GM11168 (cell line): ENCODE data around the gene C12orf57.
"Not testable (repeated sequence)": the region's sequence is repeated elsewhere in the genome, so short reads cannot be mapped to it uniquely, and the experiment has no call there.

Experiments used
- in situ Hi-C: fragments of 300-500 bp; cut with MboI; formaldehyde crosslinking; loops from one replicate; pipeline ENCODE4 v1.12.0; 2022; ENCODE audit warnings: low sequenced_read_pairs; ENCODE audit not compliant: unreplicated experiment

The C12orf57 gene, protein sequence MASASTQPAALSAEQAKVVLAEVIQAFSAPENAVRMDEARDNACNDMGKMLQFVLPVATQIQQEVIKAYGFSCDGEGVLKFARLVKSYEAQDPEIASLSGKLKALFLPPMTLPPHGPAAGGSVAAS

DNA sequence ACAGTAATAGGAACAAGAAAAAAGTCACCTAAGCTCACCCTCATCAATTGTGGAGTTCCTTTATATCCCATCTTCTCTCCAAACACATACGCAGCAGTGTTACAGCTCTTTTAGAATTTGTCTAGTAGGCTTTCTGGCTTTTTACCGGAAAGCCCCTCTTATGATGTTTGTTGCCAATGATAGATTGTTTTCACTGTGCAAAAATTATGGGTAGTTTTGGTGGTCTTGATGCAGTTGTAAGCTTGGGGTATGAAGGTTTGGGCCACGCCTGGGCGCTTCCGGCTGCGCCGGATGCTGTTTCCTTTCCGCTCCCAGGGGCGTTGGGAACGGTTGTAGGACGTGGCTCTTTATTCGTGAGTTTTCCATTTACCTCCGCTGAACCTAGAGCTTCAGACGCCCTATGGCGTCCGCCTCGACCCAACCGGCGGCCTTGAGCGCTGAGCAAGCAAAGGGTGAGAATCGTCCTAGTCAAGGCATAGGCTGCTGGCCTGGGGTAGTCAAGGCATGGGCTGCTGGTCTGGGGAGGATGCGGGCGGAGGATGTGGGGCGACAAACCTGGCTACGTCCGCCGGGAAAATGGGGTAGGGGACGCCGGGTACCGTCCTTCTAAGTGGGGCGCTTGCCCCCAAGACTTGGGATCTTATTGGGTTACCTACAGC is at the start of gene C12orf57, which contains the start of gene RNU7-1:
C12orf57 (plus strand) TSS at position 301 of the 659 bp plus-strand sequence; CDS start at position 401, 100 bp downstream.
RNU7-1 (plus strand) TSS at position 95 of the 659 bp plus-strand sequence.
- in situ Hi-C loops, result no loop called here

- in situ Hi-C loops, result no loop called here
These were observed 49.5 kb upstream of the C12orf57 start for GRCh38 chr12:6894321-6894720.

DNA sequence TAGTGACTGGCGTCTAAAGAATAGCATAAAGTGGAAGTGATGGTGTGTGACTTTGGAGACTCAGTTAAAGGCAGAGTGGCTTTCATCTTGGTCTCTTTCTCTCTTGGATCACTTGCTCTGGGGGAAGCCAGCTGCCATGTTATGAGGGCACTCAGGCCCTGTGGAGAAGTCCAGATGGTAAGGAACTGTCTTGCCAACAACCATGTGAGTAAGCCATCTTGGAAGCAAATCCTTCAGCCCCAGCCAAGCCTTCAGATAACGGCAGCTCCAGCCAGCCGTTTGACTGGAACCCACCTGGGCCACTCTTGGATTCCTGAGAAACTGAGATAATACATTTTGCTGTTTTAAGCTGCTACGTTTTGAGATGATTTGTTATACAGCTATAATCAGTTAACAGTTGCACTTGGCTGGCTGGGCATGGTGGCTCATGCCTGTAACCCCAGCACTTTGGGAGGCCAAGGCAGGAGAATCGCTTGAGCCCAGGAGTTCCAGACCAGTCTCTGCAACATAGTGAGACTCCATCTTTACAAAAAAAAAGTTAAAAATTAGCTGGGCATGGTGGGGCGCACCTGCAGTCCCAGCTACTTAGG is 46.9 kb upstream of the C12orf57 start:
- in situ Hi-C loops, result no loop called here

DNA sequence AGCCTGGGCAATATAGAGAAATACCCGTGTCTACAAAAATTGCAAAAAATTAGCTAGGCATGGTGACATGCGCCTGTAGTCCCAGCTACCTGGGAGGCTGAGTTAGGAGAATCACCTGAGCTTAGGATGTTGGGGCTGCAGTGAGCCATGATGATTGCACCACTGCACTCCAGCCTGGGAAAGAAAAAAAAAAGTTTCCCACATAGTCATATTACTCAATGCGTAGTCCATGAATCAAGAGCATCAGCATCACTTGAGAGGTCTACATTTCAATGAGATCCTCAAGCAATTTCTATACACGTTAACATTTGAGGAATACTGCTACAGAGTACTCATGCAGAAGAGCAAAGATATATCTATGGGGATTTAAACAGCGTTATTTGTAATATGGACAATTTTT is 44.4 kb upstream of the C12orf57 start:
- in situ Hi-C loops, result no loop called here

GRCh38 chr12:6899837-6900519 is 43.8 kb upstream of the C12orf57 start:
- in situ Hi-C loops, result no loop called here

GRCh38 chr12:6902448-6902847 is 41.4 kb upstream of the C12orf57 start:
- in situ Hi-C loops, result no loop called here

DNA sequence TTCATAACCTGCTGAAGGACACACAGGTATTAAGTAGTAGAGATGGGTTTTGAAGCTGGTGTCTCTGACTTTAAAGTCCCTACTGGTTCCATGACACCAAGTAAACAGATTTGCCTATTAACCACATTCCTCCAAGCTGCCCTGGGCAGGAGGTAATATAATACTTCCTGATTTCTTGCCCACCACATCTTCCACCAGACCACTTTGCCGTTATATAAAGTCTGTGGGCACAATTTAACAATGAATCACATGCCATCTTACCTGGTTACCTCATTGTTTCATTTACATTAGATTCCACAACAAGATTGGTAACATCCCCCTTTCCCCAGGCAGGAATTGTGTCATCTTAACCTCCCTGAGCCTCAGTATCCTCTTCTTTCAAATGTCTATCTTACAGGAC is 40.1 kb upstream of the C12orf57 start:
- in situ Hi-C loops, result no loop called here

GRCh38 chr12:6904280-6905276 is 39.2 kb upstream of the C12orf57 start, which contains the start of gene LRRC23:
LRRC23 (plus strand) TSS chr12:6904822; CDS start chr12:6905634, 812 bp downstream.
- in situ Hi-C loops, result no loop called here

GRCh38 chr12:6905414-6906040 is 38.3 kb upstream of the C12orf57 start:
- in situ Hi-C loops, result no loop called here

DNA sequence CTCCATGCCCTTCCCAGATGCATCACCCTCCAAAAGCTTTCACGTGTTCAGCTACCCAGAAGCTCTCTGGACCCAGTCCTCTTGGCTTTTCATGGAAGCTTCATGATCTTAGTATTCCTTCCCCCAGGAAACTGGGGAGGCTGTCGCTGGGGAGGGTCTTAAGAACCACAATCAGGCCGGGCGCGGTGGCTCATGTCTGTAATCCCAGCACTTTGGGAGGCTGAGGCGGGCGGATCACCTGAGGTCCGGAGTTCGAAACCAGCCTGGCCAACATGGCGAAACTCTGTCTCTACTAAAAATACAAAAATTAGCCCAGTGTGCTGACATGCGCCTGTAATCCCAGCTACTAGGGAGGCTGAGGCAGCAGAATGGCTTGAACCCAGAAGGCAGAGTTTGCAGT is 35.7 kb upstream of the C12orf57 start:
- in situ Hi-C loops, result not testable (repeated sequence)

DNA sequence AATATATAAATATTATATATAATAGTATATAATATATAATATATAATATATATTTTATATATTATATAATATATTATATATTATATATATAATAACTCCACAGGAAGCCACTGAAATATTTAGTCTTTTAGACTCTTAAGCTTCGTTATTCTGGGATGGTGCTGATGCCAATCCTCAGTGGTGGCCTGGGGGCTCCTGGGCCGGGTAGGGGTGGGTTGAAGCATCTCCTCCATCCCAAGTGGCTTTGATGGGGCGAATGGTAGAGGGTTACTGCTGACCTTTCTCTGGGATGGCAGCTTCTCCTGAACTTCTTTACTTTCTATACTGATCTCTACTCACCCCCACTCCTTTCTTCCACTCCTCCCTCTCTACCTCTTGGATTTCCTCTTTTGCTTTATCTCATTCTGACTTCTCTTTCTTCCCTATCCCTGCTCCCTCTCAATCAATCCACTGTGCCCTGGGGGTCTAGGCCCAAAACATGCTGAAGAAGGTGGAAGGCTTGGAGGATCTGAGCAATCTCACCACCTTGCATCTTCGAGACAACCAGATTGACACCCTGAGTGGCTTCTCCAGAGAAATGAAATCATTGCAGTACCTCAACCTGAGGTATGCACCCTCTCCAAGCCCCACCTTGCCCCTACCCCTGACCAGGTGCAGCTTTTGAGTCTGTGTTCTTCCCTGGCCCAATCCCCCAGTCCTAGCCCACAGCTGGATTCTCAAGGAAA is 34.2 kb upstream of the C12orf57 start:
- in situ Hi-C loops, result no loop called here

- in situ Hi-C loops, result no loop called here
These were observed 31.5 kb upstream of the C12orf57 start for GRCh38 chr12:6912164-6912935.

GRCh38 chr12:6914246-6914946 is 29.4 kb upstream of the C12orf57 start, which contains the start of gene ENO2:
ENO2 (plus strand) TSS chr12:6914580; CDS start chr12:6915833, 1,253 bp downstream.
- in situ Hi-C loops, result no loop called here

DNA sequence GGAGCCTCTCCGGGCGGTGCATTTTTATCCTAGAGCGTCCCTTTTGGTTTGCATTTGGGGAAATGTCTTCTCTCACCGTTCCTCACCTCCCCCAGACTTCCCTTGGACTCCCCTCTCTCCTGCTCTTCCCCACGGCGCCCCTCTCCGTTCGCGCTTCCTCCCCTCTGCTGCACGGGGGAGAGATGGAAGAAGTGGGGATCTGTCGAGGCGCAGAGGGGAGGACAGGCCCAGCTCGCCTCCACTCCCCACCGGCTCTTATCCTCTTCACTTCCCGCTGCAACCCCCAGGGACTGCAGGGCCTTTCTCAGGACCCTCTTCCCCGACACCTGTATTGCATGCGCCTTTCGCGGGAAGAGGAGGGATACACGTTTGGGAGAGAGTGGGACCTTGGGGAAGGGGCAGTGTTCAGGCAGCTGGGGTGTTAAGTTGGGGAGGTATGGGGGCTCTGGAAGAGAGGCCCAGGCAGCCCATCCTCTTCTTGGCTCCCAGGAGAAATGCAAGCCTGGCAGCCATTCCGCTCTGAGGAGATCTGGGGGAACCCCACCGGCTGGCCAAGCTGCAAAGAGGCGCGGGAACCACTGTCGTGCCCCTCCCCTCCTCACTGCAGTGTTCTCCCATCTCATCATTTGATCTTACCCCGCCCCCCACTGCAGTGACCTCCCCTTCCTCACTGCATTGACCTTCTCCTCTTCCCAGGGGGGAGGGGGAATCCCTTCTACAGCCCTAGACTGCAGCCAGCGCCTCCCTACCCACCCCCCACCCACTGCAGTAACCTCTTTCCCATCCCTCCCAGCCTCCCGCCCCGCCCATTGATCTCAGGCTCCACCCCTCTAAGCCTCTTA is 28.7 kb upstream of the C12orf57 start:
- in situ Hi-C loops, result no loop called here

DNA sequence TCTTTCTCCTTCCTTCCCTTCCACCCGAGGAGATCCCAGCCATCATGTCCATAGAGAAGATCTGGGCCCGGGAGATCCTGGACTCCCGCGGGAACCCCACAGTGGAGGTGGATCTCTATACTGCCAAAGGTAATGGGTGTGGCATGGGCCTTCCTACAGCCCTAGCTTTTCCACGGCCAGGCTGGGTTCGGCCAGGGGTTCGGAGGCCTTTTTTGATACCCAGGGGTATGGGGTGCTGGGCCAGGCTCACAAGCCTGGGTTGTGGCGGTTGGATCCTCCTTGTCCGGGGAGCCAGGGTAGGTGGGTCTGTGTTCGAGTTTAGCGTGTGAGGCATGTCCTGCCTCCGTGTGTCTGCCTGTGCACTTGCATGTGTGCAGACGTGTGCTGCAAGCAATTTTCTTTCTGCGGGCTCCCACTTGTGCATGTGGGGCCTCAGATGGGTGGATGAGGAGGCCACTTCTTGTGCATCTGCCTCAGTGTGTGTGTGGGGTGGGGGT is 28.0 kb upstream of the C12orf57 start:
- in situ Hi-C loops, result no loop called here
